ENCODE results near the gene TKTL1.

GRCh38 chrX:154363706-154364439, 68.3 kb downstream of the TKTL1 start:
- TF ChIP-seq, protein P1, sequence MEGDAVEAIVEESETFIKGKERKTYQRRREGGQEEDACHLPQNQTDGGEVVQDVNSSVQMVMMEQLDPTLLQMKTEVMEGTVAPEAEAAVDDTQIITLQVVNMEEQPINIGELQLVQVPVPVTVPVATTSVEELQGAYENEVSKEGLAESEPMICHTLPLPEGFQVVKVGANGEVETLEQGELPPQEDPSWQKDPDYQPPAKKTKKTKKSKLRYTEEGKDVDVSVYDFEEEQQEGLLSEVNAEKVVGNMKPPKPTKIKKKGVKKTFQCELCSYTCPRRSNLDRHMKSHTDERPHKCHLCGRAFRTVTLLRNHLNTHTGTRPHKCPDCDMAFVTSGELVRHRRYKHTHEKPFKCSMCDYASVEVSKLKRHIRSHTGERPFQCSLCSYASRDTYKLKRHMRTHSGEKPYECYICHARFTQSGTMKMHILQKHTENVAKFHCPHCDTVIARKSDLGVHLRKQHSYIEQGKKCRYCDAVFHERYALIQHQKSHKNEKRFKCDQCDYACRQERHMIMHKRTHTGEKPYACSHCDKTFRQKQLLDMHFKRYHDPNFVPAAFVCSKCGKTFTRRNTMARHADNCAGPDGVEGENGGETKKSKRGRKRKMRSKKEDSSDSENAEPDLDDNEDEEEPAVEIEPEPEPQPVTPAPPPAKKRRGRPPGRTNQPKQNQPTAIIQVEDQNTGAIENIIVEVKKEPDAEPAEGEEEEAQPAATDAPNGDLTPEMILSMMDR (IDR thresholded peaks at IDR 0.05; ENCODE audit: insufficient read depth, low read length, poor library complexity, severe bottlenecking), result no peak
- TF ChIP-seq EZH2phosphoT487 (conservative IDR thresholded peaks at IDR 0.05; ENCODE audit: low read length), result no peak
